HepG2 (cell line): ENCODE measurements around the gene DNAAF9. TPM values are rescaled to one million over a fixed set of nuclear protein-coding genes. Genes with fewer than 3 reads are reported as not detected.

Experiments used
- ATAC-seq: fragments of 200-7000 bp; cut with Tn5 transposase; 3 replicates; pipeline ENCODE4 v1.9.1; 2020; ENCODE audit warnings: mild to moderate bottlenecking, moderate library complexity
- BruUV-seq: library from RNA; stranded (reverse); fragments of 400-500 nt; replicated peaks from 2 replicates; lab custom pipeline; 2021; lab: Mats Ljungman, UMichigan
- CTCF ChIA-PET: fragments of 300-600 bp; formaldehyde crosslinking; extraction: SDS; loops from one replicate; lab custom pipeline; 2021; ENCODE audit warnings: low total read pairs, inconsistent platforms, low intra/inter-chr PET ratio; lab: Yijun Ruan, JAX
- POLR2A ChIA-PET: fragments of 350-600 bp; sonication (Branson Sonifier 250); formaldehyde crosslinking; loops from one replicate; lab custom pipeline; 2020; ENCODE audit warnings: antibody characterized with exemption, inconsistent platforms; lab: Yijun Ruan, JAX
- DNase-seq: peaks from one replicate; pipeline ENCODE4 v3.0.0-alpha.2; 2015; ENCODE audit warnings: low spot score
- FAIRE-seq: peaks from 3 replicates; lab custom pipeline; 2011; peaks lifted over from hg19 to GRCh38; lab: Jason Lieb, UNC
- H2AFZ ChIP-seq: one replicate; pipeline ENCODE4 v1.6.1; 2011; ENCODE audit warnings: low read length, inconsistent platforms
- H3K27ac ChIP-seq: fragments of 300-600 bp; 3 replicates; pipeline ENCODE4 v1.8.0; 2011; ENCODE audit warnings: mixed run types, mild to moderate bottlenecking, mixed read lengths, low read length, inconsistent platforms; ENCODE audit not compliant: insufficient read depth; ENCODE audit errors: extremely low read length
- H3K27me3 ChIP-seq, 2 experiments: fragments of 200-600 bp in 1 of 2; 2 replicates in 1 of 2; 3 replicates in 1 of 2; pipeline versions ENCODE4 v1.6.0 to v1.8.0; 2011; ENCODE audit warnings: low read length in 2 of 2, mild to moderate bottlenecking in 2 of 2, moderate library complexity in 2 of 2, inconsistent platforms in 1 of 2; ENCODE audit not compliant: insufficient read depth in 2 of 2, control insufficient read depth in 1 of 2
- H3K36me3 ChIP-seq, 2 experiments: fragments of 200-600 bp in 1 of 2; replicated peaks in 1 of 2; 2 replicates in 1 of 2; 3 replicates in 1 of 2; pipeline versions ENCODE4 v1.5.1 to v1.8.0; 2011; ENCODE audit warnings: low read length in 2 of 2, inconsistent platforms in 1 of 2; ENCODE audit not compliant: insufficient read depth in 2 of 2, control insufficient read depth in 1 of 2
- H3K4me1 ChIP-seq: 2 replicates; pipeline ENCODE4 v1.5.1; 2012; ENCODE audit warnings: low read length, inconsistent platforms; ENCODE audit not compliant: insufficient read depth
- H3K4me2 ChIP-seq: 2 replicates; pipeline ENCODE4 v1.6.0; 2011; ENCODE audit warnings: low read depth, low read length, inconsistent platforms
- H3K4me3 ChIP-seq, 3 experiments: fragments of 200-600 bp in 1 of 3; sonication (generic), shearing (Covaris generic) in 1 of 3; replicated peaks in 1 of 3; 2 replicates each; pipeline ENCODE4 v1.5.1; 2011 to 2016; ENCODE audit warnings: low read length in 3 of 3, inconsistent platforms in 2 of 3, low read depth in 2 of 3, mild to moderate bottlenecking in 2 of 3, control low read depth in 1 of 3, mixed read lengths in 1 of 3; ENCODE audit not compliant: insufficient read depth in 1 of 3
- H3K79me2 ChIP-seq: one replicate; pipeline ENCODE4 v1.6.1; 2011; ENCODE audit warnings: low read length, inconsistent platforms; ENCODE audit not compliant: insufficient read depth
- H3K9ac ChIP-seq: 2 replicates; pipeline ENCODE4 v1.6.0; 2011; ENCODE audit warnings: mild to moderate bottlenecking, low read depth, low read length, inconsistent platforms; ENCODE audit not compliant: insufficient read depth
- H3K9me3 ChIP-seq: 2 replicates; pipeline ENCODE4 v1.5.1; 2012; ENCODE audit warnings: mild to moderate bottlenecking, low read length
- H4K20me1 ChIP-seq: 2 replicates; pipeline ENCODE4 v1.6.0; 2011; ENCODE audit warnings: inconsistent platforms, mild to moderate bottlenecking, low read length, moderate library complexity; ENCODE audit not compliant: insufficient read depth
- HNRNPK ChIP-seq: fragments of 200-400 bp; formaldehyde crosslinking; IDR thresholded peaks from 2 replicates; pipeline ENCODE4 v1.6.1; 2018; ENCODE audit warnings: low read length, low read depth, moderate library complexity, mild to moderate bottlenecking; ENCODE audit not compliant: poor library complexity, severe bottlenecking
- RFXAP ChIP-seq: sonication (generic); formaldehyde crosslinking; IDR thresholded peaks from 2 replicates; pipeline ENCODE4 v1.4.0; 2020; ENCODE audit warnings: missing genetic modification reagents, borderline replicate concordance
- ZNF121 ChIP-seq: sonication (generic); formaldehyde crosslinking; IDR thresholded peaks from 2 replicates; pipeline ENCODE4 v1.5.0; 2020; ENCODE audit warnings: mild to moderate bottlenecking, missing genetic modification reagents
- ZNF142 ChIP-seq: sonication (generic); formaldehyde crosslinking; IDR thresholded peaks from 2 replicates; pipeline ENCODE4 v1.4.0; 2020; ENCODE audit warnings: missing genetic modification reagents
- ZNF883 ChIP-seq: sonication (generic); formaldehyde crosslinking; IDR thresholded peaks from 2 replicates; pipeline ENCODE4 v1.5.1; 2020; ENCODE audit warnings: mild to moderate bottlenecking, missing genetic modification reagents; ENCODE audit errors: not compliant biosample characterization
- WGBS: methylation state at CpG from one replicate; pipeline ENCODE4 v1.1.6; 2017; ENCODE audit warnings: low lambda C conversion rate; 5-methylcytosine and 5-hydroxymethylcytosine counted together
- in situ Hi-C: cut with HindIII; loops from 2 replicates; pipeline ENCODE4 v1.10.0; 2017; ENCODE audit warnings: low pct_unique_long_range_greater_than_20kb; ENCODE audit not compliant: extremely low pct_ligation_motif_present
- intact Hi-C: fragments of 100-400 bp; cut with micrococcal nuclease; formaldehyde crosslinking; loops from one replicate; pipeline ENCODE4 v1.10.0; 2022; ENCODE audit not compliant: unreplicated experiment
- polyA plus RNA-seq, 8 experiments: library from polyadenylated mRNA; depleted of rRNA in 3 of 8; stranded (reverse) in 7 of 8; unstranded in 1 of 8; fragments of >200 nt; fragmentation: Illumina TruSeq in 4 of 8; extraction: Trizol in 4 of 8; gene quantifications; 2 replicates each; pipeline versions ENCODE4 v1.2.1 to v1.2.3, GENCODE V29; 2011 to 2016; ENCODE audit warnings: low read depth in 4 of 8, missing spikeins in 1 of 8, mixed read lengths in 1 of 8; ENCODE audit not compliant: insufficient read depth in 1 of 8
- total RNA-seq, 5 experiments: library from RNA; depleted of rRNA; stranded (reverse); fragments of >200 nt; fragmentation: Illumina TruSeq; extraction: Trizol; gene quantifications; 2 replicates each; pipeline ENCODE4 v1.2.3, GENCODE V29; 2016; ENCODE audit warnings: low read depth in 1 of 5
- TF ChIP-seq, protein P1 (sequence below): sonication (generic); formaldehyde crosslinking; IDR thresholded peaks from 2 replicates; pipeline ENCODE4 v1.5.0; 2020; ENCODE audit warnings: mild to moderate bottlenecking, missing genetic modification reagents

Gene DNAAF9
- total and polyA plus RNA-seq, 2 of the 13 experiments (the other 11 are each of a cell fraction or from before 2014, with no cell fraction given), result 10.5 to 14.9 TPM

GRCh38 chr20:3403741-3404140 lies 3.7 kb downstream of the DNAAF9 start:
- no TSS peak for BruUV-seq
- Histone ChIP-seq H3K4me3 (no peak overlapping the region), H3K4me2 (no peak overlapping the region), H3K27ac (no peak overlapping the region), H3K27me3 (peaks cover 0 to 5% of the 10 kb centered on the region in 2 experiments; a peak in 1 of 5 replicates), H2AFZ (no peak overlapping the region), H3K36me3 (no peaks in the 10 kb centered on the region), H4K20me1 (peaks cover 20% of the 10 kb centered on the region), H3K9me3 (no peaks in the 10 kb centered on the region), H3K4me1 (peaks cover 25% of the 10 kb centered on the region), H3K79me2 (peaks cover 75% of the 10 kb centered on the region), H3K9ac (no peak overlapping the region)
- ATAC-seq (no peak), DNase-seq (no peak), FAIRE-seq (no peak)
- TF ChIP-seq ZNF121 (CRISPR knock-in tag) (peak; percentile 72; the same call in 1 of the 2 replicates), RFXAP (CRISPR knock-in tag) (no peak), ZNF883 (CRISPR knock-in tag) (no peak)
- intact Hi-C loops (loop anchor here (10.0 kb wide), 1 partner anchor 141 kb away; no protein-coding TSS in a partner anchor), in situ Hi-C loops (no loop called here)
- ChIA-PET POLR2A (no interaction called here), CTCF (no interaction called here)
- WGBS, result 98% methylated on average over 2 of the region's 2 CpGs

DNA sequence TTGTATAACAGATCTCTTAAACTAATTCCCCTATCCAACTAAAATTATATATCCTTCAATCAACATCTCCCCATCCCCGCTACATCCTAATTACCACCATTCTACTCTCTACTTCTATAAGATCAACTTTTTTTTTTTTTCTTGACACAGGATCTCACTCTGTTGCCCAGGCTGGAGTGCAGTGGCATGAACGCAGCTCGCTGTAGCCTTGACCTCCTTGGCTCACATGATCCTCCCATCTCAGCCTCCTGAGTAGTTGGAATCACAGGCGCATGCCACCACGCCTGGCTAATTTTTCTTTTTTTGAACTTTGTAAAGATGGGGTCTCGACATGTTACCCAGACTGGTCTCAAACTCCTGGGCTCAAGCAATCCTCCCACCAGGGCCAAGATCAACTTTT lies 5.0 kb downstream of the DNAAF9 start:
- H3K4me2 ChIP-seq, result no peak overlapping the region
- POLR2A ChIA-PET, result no interaction called here
- intact Hi-C loops (loop anchor here (10.0 kb wide), 1 partner anchor 142 kb away; no protein-coding TSS in a partner anchor), in situ Hi-C loops (no loop called here)
- TF ChIP-seq HNRNPK (peak; percentile 49), ZNF142 (CRISPR knock-in tag) (no peak), ZNF121 (CRISPR knock-in tag) (peak; percentile 82)
- TF ChIP-seq, protein P1, sequence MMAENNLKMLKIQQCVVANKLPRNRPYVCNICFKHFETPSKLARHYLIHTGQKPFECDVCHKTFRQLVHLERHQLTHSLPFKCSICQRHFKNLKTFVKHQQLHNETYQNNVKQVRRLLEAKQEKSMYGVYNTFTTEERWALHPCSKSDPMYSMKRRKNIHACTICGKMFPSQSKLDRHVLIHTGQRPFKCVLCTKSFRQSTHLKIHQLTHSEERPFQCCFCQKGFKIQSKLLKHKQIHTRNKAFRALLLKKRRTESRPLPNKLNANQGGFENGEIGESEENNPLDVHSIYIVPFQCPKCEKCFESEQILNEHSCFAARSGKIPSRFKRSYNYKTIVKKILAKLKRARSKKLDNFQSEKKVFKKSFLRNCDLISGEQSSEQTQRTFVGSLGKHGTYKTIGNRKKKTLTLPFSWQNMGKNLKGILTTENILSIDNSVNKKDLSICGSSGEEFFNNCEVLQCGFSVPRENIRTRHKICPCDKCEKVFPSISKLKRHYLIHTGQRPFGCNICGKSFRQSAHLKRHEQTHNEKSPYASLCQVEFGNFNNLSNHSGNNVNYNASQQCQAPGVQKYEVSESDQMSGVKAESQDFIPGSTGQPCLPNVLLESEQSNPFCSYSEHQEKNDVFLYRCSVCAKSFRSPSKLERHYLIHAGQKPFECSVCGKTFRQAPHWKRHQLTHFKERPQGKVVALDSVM (CRISPR knock-in tag), result peak; percentile 56; the same call in 1 of the 2 replicates
- H4K20me1 ChIP-seq, result peaks cover 23% of the 10 kb centered on the region
- no peak overlapping the region for H2AFZ ChIP-seq
- H3K27me3 ChIP-seq, result peaks cover 0 to 5% of the 10 kb centered on the region in 2 experiments; a peak in 1 of 5 replicates
- H3K9ac ChIP-seq, result no peak overlapping the region
- no peak overlapping the region for H3K4me3 ChIP-seq
- whole genome bisulfite sequencing, result 95% methylated on average over 6 of the region's 6 CpGs
- FAIRE-seq (no peak), DNase-seq (no peak), ATAC-seq (no peak)
- peaks cover 19% of the 10 kb centered on the region for H3K4me1 ChIP-seq
- H3K9me3 ChIP-seq, result no peaks in the 10 kb centered on the region
- H3K27ac ChIP-seq, result no peak overlapping the region
- H3K79me2 ChIP-seq, result peaks cover 85% of the 10 kb centered on the region
- H3K36me3 ChIP-seq, result no peaks in the 10 kb centered on the region
- CTCF ChIA-PET, result no interaction called here
- BruUV-seq, result no TSS peak
